Measurements from ENCODE around the gene CARM1.
"Not testable (repeated sequence)": the region's sequence is repeated elsewhere in the genome, so short reads cannot be mapped to it uniquely, and the experiment has no call there.

Gene CARM1

GRCh38 chr19:10935371-10936059 lies 64.2 kb downstream of the CARM1 start:
- H3K4me3 Mint-ChIP-seq, result no peak overlapping the region
- H3K27me3 Mint-ChIP-seq, result no peaks in the 10 kb centered on the region
- peaks cover 10 to 11% of the 10 kb centered on the region in 2 donors for H3K36me3 Mint-ChIP-seq

GRCh38 chr19:10936661-10937084 lies 65.3 kb downstream of the CARM1 start:
- Mint-ChIP-seq H3K27ac (no peak overlapping the region), H3K27me3 (no peaks in the 10 kb centered on the region), H3K36me3 (peaks cover 8 to 10% of the 10 kb centered on the region in 2 donors), H3K4me3 (peak overlapping the region in 1 of 2 donors; percentile 60), H3K9me3 (no peaks in the 10 kb centered on the region), H3K4me1 (peaks cover 4 to 8% of the 10 kb centered on the region in 2 donors)
- ATAC-seq (replicated peaks) (peak; percentile 72 to 79), DNase-seq (no peak)

More at GRCh38 chr19:10935371-10936059, 64.2 kb downstream of the CARM1 start:
- H3K4me1 Mint-ChIP-seq, result peaks cover 4 to 8% of the 10 kb centered on the region in 2 donors
- DNase-seq (no peak), ATAC-seq (replicated peaks) (no peak)
- H3K9me3 Mint-ChIP-seq, result no peaks in the 10 kb centered on the region
- H3K27ac Mint-ChIP-seq, result no peak overlapping the region

- not testable (repeated sequence) for H3K4me3 Mint-ChIP-seq; H3K27me3 Mint-ChIP-seq; H3K9me3 Mint-ChIP-seq; H3K4me1 Mint-ChIP-seq; DNase-seq; ATAC-seq (replicated peaks); H3K27ac Mint-ChIP-seq; H3K36me3 Mint-ChIP-seq
Observed at GRCh38 chr19:10941649-10942048, 70.3 kb downstream of the CARM1 start.

GRCh38 chr19:10943412-10943811 lies 72.1 kb downstream of the CARM1 start:
- ATAC-seq (replicated peaks); DNase-seq; H3K4me1 Mint-ChIP-seq; H3K4me3 Mint-ChIP-seq; H3K27ac Mint-ChIP-seq; H3K9me3 Mint-ChIP-seq; H3K27me3 Mint-ChIP-seq; H3K36me3 Mint-ChIP-seq: not testable (repeated sequence)

GRCh38 chr19:10945264-10945663 lies 73.9 kb downstream of the CARM1 start:
- Mint-ChIP-seq H3K4me3 (no peak overlapping the region), H3K4me1 (no peaks in the 10 kb centered on the region), H3K36me3 (no peaks in the 10 kb centered on the region), H3K9me3 (no peaks in the 10 kb centered on the region), H3K27me3 (no peaks in the 10 kb centered on the region), H3K27ac (no peak overlapping the region)
- ATAC-seq (replicated peaks) (no peak), DNase-seq (no peak)

GRCh38 chr19:10946958-10947657 lies 75.8 kb downstream of the CARM1 start:
- no peaks in the 10 kb centered on the region for H3K36me3 Mint-ChIP-seq
- H3K27ac Mint-ChIP-seq, result no peak overlapping the region
- H3K4me1 Mint-ChIP-seq, result no peaks in the 10 kb centered on the region
- DNase-seq (no peak), ATAC-seq (replicated peaks) (no peak)
- no peaks in the 10 kb centered on the region for H3K27me3 Mint-ChIP-seq
- no peaks in the 10 kb centered on the region for H3K9me3 Mint-ChIP-seq
- no peak overlapping the region for H3K4me3 Mint-ChIP-seq

- ATAC-seq (replicated peaks) (no peak), DNase-seq (no peak)
- Mint-ChIP-seq H3K4me1 (peaks cover 2 to 5% of the 10 kb centered on the region in 2 donors), H3K27ac (no peak overlapping the region), H3K36me3 (no peaks in the 10 kb centered on the region), H3K9me3 (no peaks in the 10 kb centered on the region), H3K4me3 (no peak overlapping the region), H3K27me3 (no peaks in the 10 kb centered on the region)
Observed at GRCh38 chr19:10952809-10953208, 81.5 kb downstream of the CARM1 start.

GRCh38 chr19:10959277-10959968 lies 88.1 kb downstream of the CARM1 start:
- Mint-ChIP-seq H3K4me3 (peak overlapping the region; percentile 87 to 95), H3K4me1 (peaks cover 23 to 34% of the 10 kb centered on the region in 2 donors), H3K27ac (peak overlapping the region; percentile 98)
- H3K27me3 Mint-ChIP-seq; ATAC-seq (replicated peaks); H3K9me3 Mint-ChIP-seq; H3K36me3 Mint-ChIP-seq; DNase-seq: not testable (repeated sequence)

- H3K4me1 Mint-ChIP-seq, result peaks cover 25 to 40% of the 10 kb centered on the region in 2 donors
- H3K9me3 Mint-ChIP-seq, result no peaks in the 10 kb centered on the region
- peak within 1 kb of the TSS; percentile 87 to 95 for H3K4me3 Mint-ChIP-seq
- peak; percentile 98 for DNase-seq
- peak; percentile 82 to 87 for ATAC-seq (replicated peaks)
- H3K27me3 Mint-ChIP-seq, result no peaks in the 10 kb centered on the region
- peaks cover 5 to 8% of the 10 kb centered on the region in 2 donors for H3K36me3 Mint-ChIP-seq
- peak within 1 kb of the TSS; percentile 98 for H3K27ac Mint-ChIP-seq
Observed at GRCh38 chr19:10960314-10961072, 89.1 kb downstream of the CARM1 start, which contains the start of gene SMARCA4. SMARCA4 (plus strand) TSS chr19:10961030; CDS start chr19:10984152, 23,122 bp downstream.

- Mint-ChIP-seq H3K4me3 (peak overlapping the region; percentile 87 to 95), H3K27me3 (no peaks in the 10 kb centered on the region), H3K4me1 (peaks cover 27 to 43% of the 10 kb centered on the region in 2 donors), H3K9me3 (no peaks in the 10 kb centered on the region), H3K27ac (peak overlapping the region; percentile 92), H3K36me3 (peaks cover 5 to 12% of the 10 kb centered on the region in 2 donors)
- ATAC-seq (replicated peaks) (peak; percentile 52 to 60), DNase-seq (no peak)
Observed at GRCh38 chr19:10961073-10961860, 89.9 kb downstream of the CARM1 start.

GRCh38 chr19:10962863-10963262 lies 91.5 kb downstream of the CARM1 start:
- Mint-ChIP-seq H3K27ac (no peak overlapping the region), H3K4me1 (peaks cover 32 to 53% of the 10 kb centered on the region in 2 donors), H3K27me3 (no peaks in the 10 kb centered on the region), H3K4me3 (peak overlapping the region; percentile 64 to 87), H3K36me3 (peaks cover 5 to 12% of the 10 kb centered on the region in 2 donors), H3K9me3 (no peaks in the 10 kb centered on the region)
- ATAC-seq (replicated peaks) (no peak), DNase-seq (no peak)

- H3K36me3 Mint-ChIP-seq, result peaks cover 2 to 12% of the 10 kb centered on the region in 2 donors
- H3K27me3 Mint-ChIP-seq, result no peaks in the 10 kb centered on the region
- DNase-seq, result no peak
- peak overlapping the region in 1 of 2 donors; percentile 22 for H3K4me3 Mint-ChIP-seq
- no peak for ATAC-seq (replicated peaks)
- no peak overlapping the region for H3K27ac Mint-ChIP-seq
- H3K9me3 Mint-ChIP-seq, result no peaks in the 10 kb centered on the region
- H3K4me1 Mint-ChIP-seq, result peaks cover 41 to 63% of the 10 kb centered on the region in 2 donors
Observed at GRCh38 chr19:10963865-10964264, 92.5 kb downstream of the CARM1 start.

- H3K9me3 Mint-ChIP-seq, result no peaks in the 10 kb centered on the region
- DNase-seq (no peak), ATAC-seq (replicated peaks) (no peak)
- peaks cover 42 to 66% of the 10 kb centered on the region in 2 donors for H3K4me1 Mint-ChIP-seq
- no peak overlapping the region for H3K4me3 Mint-ChIP-seq
- no peak overlapping the region for H3K27ac Mint-ChIP-seq
- H3K27me3 Mint-ChIP-seq, result no peaks in the 10 kb centered on the region
- H3K36me3 Mint-ChIP-seq, result peaks cover 3 to 15% of the 10 kb centered on the region in 2 donors
Observed at GRCh38 chr19:10964903-10965302, 93.5 kb downstream of the CARM1 start.
